Colonic mucosa (tissue), 4 donors: Measurements from ENCODE around the gene MTA1. TPM values are rescaled to one million over a fixed set of nuclear protein-coding genes. Genes with fewer than 3 reads are reported as not detected.
A peak's percentile ranks its signal among the peaks of the same experiment; 100 is the strongest.

Experiments
- DNase-seq: peaks from one replicate; pipeline ENCODE4 v3.0.0-alpha.2; 2020
- H3K27ac ChIP-seq: fragments of 200-600 bp; one replicate; pipeline ENCODE4 v1.8.0; 2021
- H3K27me3 ChIP-seq: fragments of 200-600 bp; one replicate; pipeline ENCODE4 v1.8.0; 2021
- H3K36me3 ChIP-seq: fragments of 200-600 bp; one replicate; pipeline ENCODE4 v1.8.0; 2021
- H3K4me1 ChIP-seq: fragments of 200-600 bp; one replicate; pipeline ENCODE4 v1.8.0; 2021; ENCODE audit warnings: mild to moderate bottlenecking
- H3K4me3 ChIP-seq: fragments of 200-600 bp; one replicate; pipeline ENCODE4 v1.8.0; 2021
- H3K9ac ChIP-seq, 2 donors: one replicate each; pipeline ENCODE4 v1.7.0; 2013; ENCODE audit warnings: control low read depth in 2 of 2, low read depth in 2 of 2, low read length in 2 of 2
- H3K9me3 ChIP-seq: fragments of 200-600 bp; one replicate; pipeline ENCODE4 v1.8.0; 2021
- intact Hi-C: fragments of 100-400 bp; cut with DNase I; formaldehyde crosslinking; loops from one replicate; pipeline ENCODE4 v1.14.1; 2022
- total RNA-seq, 2 donors: library from RNA; stranded (reverse); fragmentation: NEBNext Ultra II Directional in 1 of 2; extraction: Animal tissue kit (Norgen Biotek cat#: 25700) in 1 of 2; gene quantifications; one replicate each; pipeline ENCODE4 v1.2.1, GENCODE V29; 2021
- TF ChIP-seq, protein P1 (sequence below): fragments of 200-600 bp; IDR thresholded peaks from one replicate; pipeline ENCODE4 v1.8.0; 2022; ENCODE audit warnings: antibody characterized with exemption, mild to moderate bottlenecking
- donor health status: healthy.
- donor health status: DM: no; HTN: no; CAD: no.
- donor health status: DM: no; HTN: no; CAD: no.

The MTA1 gene
- total RNA-seq, 2 donors from 2014 or later, result 47.0 to 90.2 TPM

GRCh38 chr14:105398726-105399465, 20.7 kb upstream of the MTA1 start:
- peak overlapping the region; percentile 72 to 94 for H3K9ac ChIP-seq
- no peaks in the 10 kb centered on the region for H3K9me3 ChIP-seq
- H3K27me3 ChIP-seq, result no peaks in the 10 kb centered on the region
- intact Hi-C loops, result no loop called here
- peak overlapping the region; percentile 73 for H3K27ac ChIP-seq
- TF ChIP-seq, protein P1, sequence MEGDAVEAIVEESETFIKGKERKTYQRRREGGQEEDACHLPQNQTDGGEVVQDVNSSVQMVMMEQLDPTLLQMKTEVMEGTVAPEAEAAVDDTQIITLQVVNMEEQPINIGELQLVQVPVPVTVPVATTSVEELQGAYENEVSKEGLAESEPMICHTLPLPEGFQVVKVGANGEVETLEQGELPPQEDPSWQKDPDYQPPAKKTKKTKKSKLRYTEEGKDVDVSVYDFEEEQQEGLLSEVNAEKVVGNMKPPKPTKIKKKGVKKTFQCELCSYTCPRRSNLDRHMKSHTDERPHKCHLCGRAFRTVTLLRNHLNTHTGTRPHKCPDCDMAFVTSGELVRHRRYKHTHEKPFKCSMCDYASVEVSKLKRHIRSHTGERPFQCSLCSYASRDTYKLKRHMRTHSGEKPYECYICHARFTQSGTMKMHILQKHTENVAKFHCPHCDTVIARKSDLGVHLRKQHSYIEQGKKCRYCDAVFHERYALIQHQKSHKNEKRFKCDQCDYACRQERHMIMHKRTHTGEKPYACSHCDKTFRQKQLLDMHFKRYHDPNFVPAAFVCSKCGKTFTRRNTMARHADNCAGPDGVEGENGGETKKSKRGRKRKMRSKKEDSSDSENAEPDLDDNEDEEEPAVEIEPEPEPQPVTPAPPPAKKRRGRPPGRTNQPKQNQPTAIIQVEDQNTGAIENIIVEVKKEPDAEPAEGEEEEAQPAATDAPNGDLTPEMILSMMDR, result no peak
- no peak for DNase-seq
- peak overlapping the region; percentile 74 for H3K4me3 ChIP-seq
- H3K4me1 ChIP-seq, result peaks cover 4% of the 10 kb centered on the region
- no peaks in the 10 kb centered on the region for H3K36me3 ChIP-seq

GRCh38 chr14:105399466-105399775, 20.2 kb upstream of the MTA1 start:
- no peaks in the 10 kb centered on the region for H3K27me3 ChIP-seq
- no peak for DNase-seq
- intact Hi-C loops, result no loop called here
- H3K4me1 ChIP-seq, result peaks cover 4% of the 10 kb centered on the region
- H3K4me3 ChIP-seq, result no peak overlapping the region
- no peak overlapping the region for H3K27ac ChIP-seq
- H3K36me3 ChIP-seq, result no peaks in the 10 kb centered on the region
- H3K9ac ChIP-seq, result no peak overlapping the region
- TF ChIP-seq, protein P1, result no peak
- H3K9me3 ChIP-seq, result no peaks in the 10 kb centered on the region

- no peak overlapping the region for H3K9ac ChIP-seq
- no peak overlapping the region for H3K27ac ChIP-seq
- TF ChIP-seq, protein P1, result no peak
- H3K27me3 ChIP-seq, result no peaks in the 10 kb centered on the region
- intact Hi-C loops, result no loop called here
- no peaks in the 10 kb centered on the region for H3K9me3 ChIP-seq
- no peak overlapping the region for H3K4me3 ChIP-seq
- no peaks in the 10 kb centered on the region for H3K36me3 ChIP-seq
- DNase-seq, result no peak
- peaks cover 4% of the 10 kb centered on the region for H3K4me1 ChIP-seq
Measured at GRCh38 chr14:105400016-105400415, 19.6 kb upstream of the MTA1 start.

- intact Hi-C loops, result no loop called here
- H3K9ac ChIP-seq, result no peak overlapping the region
- DNase-seq, result no peak
- TF ChIP-seq, protein P1, result no peak
- no peak overlapping the region for H3K4me3 ChIP-seq
- no peak overlapping the region for H3K27ac ChIP-seq
- no peaks in the 10 kb centered on the region for H3K36me3 ChIP-seq
- peaks cover 4% of the 10 kb centered on the region for H3K4me1 ChIP-seq
- H3K27me3 ChIP-seq, result no peaks in the 10 kb centered on the region
- H3K9me3 ChIP-seq, result no peaks in the 10 kb centered on the region
Measured at GRCh38 chr14:105401699-105402098, 17.9 kb upstream of the MTA1 start.

GRCh38 chr14:105408592-105408991, 11.0 kb upstream of the MTA1 start:
- H3K27me3 ChIP-seq, result peaks cover 22% of the 10 kb centered on the region
- intact Hi-C loops, result no loop called here
- TF ChIP-seq, protein P1, result no peak

More at GRCh38 chr14:105408592-105408991, 11.0 kb upstream of the MTA1 start:
- no peaks in the 10 kb centered on the region for H3K9me3 ChIP-seq
- H3K9ac ChIP-seq, result no peak overlapping the region
- H3K4me3 ChIP-seq, result no peak overlapping the region
- no peak for DNase-seq
- peaks cover 4% of the 10 kb centered on the region for H3K4me1 ChIP-seq
- no peaks in the 10 kb centered on the region for H3K36me3 ChIP-seq
- H3K27ac ChIP-seq, result no peak overlapping the region
